Thyroid gland (tissue), 4 donors: Measurements from ENCODE around the gene COPS9. TPM values are rescaled to one million over a fixed set of nuclear protein-coding genes. Genes with fewer than 3 reads are reported as not detected.

Experiments used
- DNase-seq, 2 donors: peaks; one replicate each; pipeline ENCODE4 v3.0.0-alpha.2; 2019
- H3K27ac ChIP-seq, 3 donors: fragments of 200-600 bp; sonication (generic); 1 replicate in 2 of 3; 2 replicates in 1 of 3; pipeline ENCODE4 v1.5.1; 2016 to 2019; ENCODE audit warnings: mild to moderate bottlenecking in 1 of 3, moderate library complexity in 1 of 3
- H3K27me3 ChIP-seq: fragments of 200-600 bp; sonication (generic); one replicate; pipeline ENCODE4 v1.5.1; 2019
- H3K36me3 ChIP-seq, 2 donors: fragments of 200-600 bp; sonication (generic); one replicate each; pipeline ENCODE4 v1.5.1; 2016 to 2019
- H3K4me1 ChIP-seq, 2 donors: fragments of 200-600 bp; sonication (generic); one replicate each; pipeline ENCODE4 v1.5.1; 2017 to 2019
- H3K4me3 ChIP-seq, 3 donors: fragments of 200-600 bp; sonication (generic); replicated peaks in 1 of 3; 1 replicate in 2 of 3; 2 replicates in 1 of 3; pipeline ENCODE4 v1.5.1; 2016; ENCODE audit warnings: mild to moderate bottlenecking in 1 of 3
- H3K9me3 ChIP-seq: fragments of 200-600 bp; sonication (generic); one replicate; pipeline ENCODE4 v1.5.1; 2017
- CTCF ChIP-seq, 6 experiments: fragments of 200-600 bp in 3 of 6; fragments of 450-650 bp in 3 of 6; sonication (generic) in 3 of 6; IDR thresholded peaks; one replicate each; pipeline ENCODE4 v1.5.1; 2016 to 2019; ENCODE audit warnings: antibody characterized with exemption in 6 of 6, mild to moderate bottlenecking in 2 of 6, inconsistent platforms in 1 of 6, moderate library complexity in 1 of 6
- POLR2A ChIP-seq, 2 donors: fragments of 450-650 bp; IDR thresholded peaks; one replicate each; pipeline ENCODE4 v1.6.1; 2017; ENCODE audit warnings: antibody characterized with exemption in 2 of 2, mild to moderate bottlenecking in 2 of 2, moderate library complexity in 1 of 2
- WGBS, 2 donors: methylation state at CpG; one replicate each; pipeline ENCODE4 v1.1.5; 2017; 5-methylcytosine and 5-hydroxymethylcytosine counted together
- intact Hi-C: fragments of 100-400 bp; cut with DNase I; formaldehyde crosslinking; loops from one replicate; pipeline ENCODE4 v1.15.1; 2023
- total RNA-seq, 4 donors: library from RNA; depleted of rRNA; stranded (reverse); fragments of >200 nt; gene quantifications; one replicate each; pipeline ENCODE4 v1.2.3, GENCODE V29; 2016

Gene COPS9
- total RNA-seq, 4 donors from 2014 or later = 63.6 to 965 (median 239) TPM

GRCh38 chr2:240124651-240125030 lies 11.5 kb downstream of the COPS9 start:
- TF ChIP-seq CTCF (IDR thresholded peaks at IDR 0.05) = no peak
- TF ChIP-seq POLR2A (IDR thresholded peaks at IDR 0.05) = no peak
- Histone ChIP-seq H3K27me3 (no peaks in the 10 kb centered on the region), H3K4me1 (no peaks in the 10 kb centered on the region), H3K27ac (no peak overlapping the region), H3K4me3 (no peak overlapping the region), H3K9me3 (no peaks in the 10 kb centered on the region), H3K36me3 (peaks cover 4 to 8% of the 10 kb centered on the region in 2 donors)
- no peak for DNase-seq
- 89 to 93% methylated on average over 5 to 8 of the region's 8 CpGs for WGBS, 2 donors
- intact Hi-C loops = no loop called here

GRCh38 chr2:240123821-240124650 lies 12.1 kb downstream of the COPS9 start:
- Histone ChIP-seq H3K4me3 (no peak overlapping the region), H3K4me1 (no peaks in the 10 kb centered on the region), H3K9me3 (no peaks in the 10 kb centered on the region), H3K36me3 (peaks cover 2 to 4% of the 10 kb centered on the region in 2 donors), H3K27ac (no peak overlapping the region), H3K27me3 (no peaks in the 10 kb centered on the region)
- WGBS, 2 donors = 87 to 92% methylated on average over 21 to 24 of the region's 24 CpGs
- intact Hi-C loops = no loop called here
- DNase-seq = no peak
- no peak for TF ChIP-seq CTCF (IDR thresholded peaks at IDR 0.05)
- TF ChIP-seq POLR2A (IDR thresholded peaks at IDR 0.05) = no peak

- Histone ChIP-seq H3K4me3 (no peak overlapping the region), H3K9me3 (no peaks in the 10 kb centered on the region), H3K27ac (no peak overlapping the region), H3K27me3 (no peaks in the 10 kb centered on the region), H3K4me1 (no peaks in the 10 kb centered on the region), H3K36me3 (no peaks in the 10 kb centered on the region)
- WGBS, 2 donors = 67 to 71% methylated on average over 11 of the region's 11 CpGs
- DNase-seq = no peak
- TF ChIP-seq POLR2A (IDR thresholded peaks at IDR 0.05) = no peak
- intact Hi-C loops = no loop called here
Measured at GRCh38 chr2:240121675-240122074, 14.4 kb downstream of the COPS9 start.

GRCh38 chr2:240121190-240121589 lies 14.9 kb downstream of the COPS9 start:
- no peak overlapping the region for H3K27ac ChIP-seq
- DNase-seq = no peak
- WGBS, 2 donors = 65 to 69% methylated on average over 4 of the region's 4 CpGs
- H3K36me3 ChIP-seq = no peaks in the 10 kb centered on the region
- no peak overlapping the region for H3K4me3 ChIP-seq
- no peaks in the 10 kb centered on the region for H3K27me3 ChIP-seq
- intact Hi-C loops = no loop called here
- TF ChIP-seq POLR2A (IDR thresholded peaks at IDR 0.05) = no peak
- no peak for TF ChIP-seq CTCF (IDR thresholded peaks at IDR 0.05)
- no peaks in the 10 kb centered on the region for H3K4me1 ChIP-seq
- H3K9me3 ChIP-seq = no peaks in the 10 kb centered on the region

GRCh38 chr2:240114233-240114632 lies 21.9 kb downstream of the COPS9 start:
- Histone ChIP-seq H3K4me1 (no peaks in the 10 kb centered on the region), H3K36me3 (no peaks in the 10 kb centered on the region), H3K9me3 (no peaks in the 10 kb centered on the region), H3K4me3 (no peak overlapping the region), H3K27ac (no peak overlapping the region), H3K27me3 (no peaks in the 10 kb centered on the region)
- 88% methylated on average over 6 of the region's 6 CpGs for WGBS, 2 donors
- intact Hi-C loops = no loop called here
- no peak for DNase-seq
- TF ChIP-seq POLR2A (IDR thresholded peaks at IDR 0.05) (no peak), CTCF (IDR thresholded peaks at IDR 0.05) (no peak)
